Measurements from ENCODE around the gene AGPAT4. TPM values are rescaled to one million over a fixed set of nuclear protein-coding genes. Genes with fewer than 3 reads are reported as not detected.

Gene AGPAT4
- total RNA-seq, 3 donors from 2014 or later, result 6.5 to 12.3 (median 7.3) TPM

GRCh38 chr6:161214722-161215121 is 59.1 kb downstream of the AGPAT4 start:
- Histone ChIP-seq H3K4me3 (no peak overlapping the region), H3K9me3 (peaks cover 9% of the 10 kb centered on the region), H3K4me1 (ENCODE audit: low read depth) (no peaks in the 10 kb centered on the region), H3K36me3 (ENCODE audit: low read depth) (no peaks in the 10 kb centered on the region)
- intact Hi-C loops (cut with DNase I, micrococcal nuclease), result no loop called here
- ATAC-seq (no peak), DNase-seq (no peak)
- no peak for TF ChIP-seq CTCF (IDR thresholded peaks at IDR 0.05)

- H3K4me3 ChIP-seq, result no peak overlapping the region
- peaks cover 9% of the 10 kb centered on the region for H3K9me3 ChIP-seq
- DNase-seq (no peak), ATAC-seq (no peak)
- no peaks in the 10 kb centered on the region for H3K4me1 ChIP-seq (ENCODE audit: low read depth)
- intact Hi-C loops (cut with DNase I, micrococcal nuclease), result no loop called here
- TF ChIP-seq CTCF (IDR thresholded peaks at IDR 0.05), result no peak
- no peaks in the 10 kb centered on the region for H3K36me3 ChIP-seq (ENCODE audit: low read depth)
Observed at GRCh38 chr6:161212902-161213301, 61.0 kb downstream of the AGPAT4 start.

- intact Hi-C loops (cut with DNase I, micrococcal nuclease), result no loop called here
- TF ChIP-seq CTCF (IDR thresholded peaks at IDR 0.05), result no peak
- Histone ChIP-seq H3K4me3 (no peak overlapping the region), H3K9me3 (peaks cover 9% of the 10 kb centered on the region), H3K36me3 (ENCODE audit: low read depth) (no peaks in the 10 kb centered on the region), H3K4me1 (ENCODE audit: low read depth) (no peaks in the 10 kb centered on the region)
- DNase-seq (no peak), ATAC-seq (no peak)
Observed at GRCh38 chr6:161211380-161212035, 62.4 kb downstream of the AGPAT4 start.

GRCh38 chr6:161210857-161211256 is 63.0 kb downstream of the AGPAT4 start:
- ATAC-seq, result no peak
- peaks cover 9% of the 10 kb centered on the region for H3K9me3 ChIP-seq
- TF ChIP-seq CTCF (IDR thresholded peaks at IDR 0.05), result no peak
- H3K4me3 ChIP-seq, result no peak overlapping the region
- no peak for DNase-seq
- no peaks in the 10 kb centered on the region for H3K4me1 ChIP-seq (ENCODE audit: low read depth)
- no peaks in the 10 kb centered on the region for H3K36me3 ChIP-seq (ENCODE audit: low read depth)
- intact Hi-C loops (cut with DNase I, micrococcal nuclease), result no loop called here

- Histone ChIP-seq H3K36me3 (ENCODE audit: low read depth) (no peaks in the 10 kb centered on the region), H3K4me3 (no peak overlapping the region), H3K9me3 (peaks cover 8% of the 10 kb centered on the region), H3K4me1 (ENCODE audit: low read depth) (no peaks in the 10 kb centered on the region)
- ATAC-seq (no peak), DNase-seq (no peak)
- intact Hi-C loops (cut with DNase I, micrococcal nuclease), result no loop called here
- no peak for TF ChIP-seq CTCF (IDR thresholded peaks at IDR 0.05)
Observed at GRCh38 chr6:161207200-161207599, 66.7 kb downstream of the AGPAT4 start.
